ENCODE measurements around the gene P2RY8. TPM values are rescaled to one million over a fixed set of nuclear protein-coding genes. Genes with fewer than 3 reads are reported as not detected.

The P2RY8 gene
- total RNA-seq, 1 experiment from 2014 or later, result 0.37 TPM

- TF ChIP-seq NFATC4 (CRISPR knock-in tag; IDR thresholded peaks at IDR 0.05) (peak; percentile 47), CREB1 (CRISPR knock-in tag; IDR thresholded peaks at IDR 0.05) (no peak), STAT6 (CRISPR knock-in tag; conservative IDR thresholded peaks at IDR 0.05; ENCODE audit: low read depth) (no peak)
- TF ChIP-seq, protein P1, sequence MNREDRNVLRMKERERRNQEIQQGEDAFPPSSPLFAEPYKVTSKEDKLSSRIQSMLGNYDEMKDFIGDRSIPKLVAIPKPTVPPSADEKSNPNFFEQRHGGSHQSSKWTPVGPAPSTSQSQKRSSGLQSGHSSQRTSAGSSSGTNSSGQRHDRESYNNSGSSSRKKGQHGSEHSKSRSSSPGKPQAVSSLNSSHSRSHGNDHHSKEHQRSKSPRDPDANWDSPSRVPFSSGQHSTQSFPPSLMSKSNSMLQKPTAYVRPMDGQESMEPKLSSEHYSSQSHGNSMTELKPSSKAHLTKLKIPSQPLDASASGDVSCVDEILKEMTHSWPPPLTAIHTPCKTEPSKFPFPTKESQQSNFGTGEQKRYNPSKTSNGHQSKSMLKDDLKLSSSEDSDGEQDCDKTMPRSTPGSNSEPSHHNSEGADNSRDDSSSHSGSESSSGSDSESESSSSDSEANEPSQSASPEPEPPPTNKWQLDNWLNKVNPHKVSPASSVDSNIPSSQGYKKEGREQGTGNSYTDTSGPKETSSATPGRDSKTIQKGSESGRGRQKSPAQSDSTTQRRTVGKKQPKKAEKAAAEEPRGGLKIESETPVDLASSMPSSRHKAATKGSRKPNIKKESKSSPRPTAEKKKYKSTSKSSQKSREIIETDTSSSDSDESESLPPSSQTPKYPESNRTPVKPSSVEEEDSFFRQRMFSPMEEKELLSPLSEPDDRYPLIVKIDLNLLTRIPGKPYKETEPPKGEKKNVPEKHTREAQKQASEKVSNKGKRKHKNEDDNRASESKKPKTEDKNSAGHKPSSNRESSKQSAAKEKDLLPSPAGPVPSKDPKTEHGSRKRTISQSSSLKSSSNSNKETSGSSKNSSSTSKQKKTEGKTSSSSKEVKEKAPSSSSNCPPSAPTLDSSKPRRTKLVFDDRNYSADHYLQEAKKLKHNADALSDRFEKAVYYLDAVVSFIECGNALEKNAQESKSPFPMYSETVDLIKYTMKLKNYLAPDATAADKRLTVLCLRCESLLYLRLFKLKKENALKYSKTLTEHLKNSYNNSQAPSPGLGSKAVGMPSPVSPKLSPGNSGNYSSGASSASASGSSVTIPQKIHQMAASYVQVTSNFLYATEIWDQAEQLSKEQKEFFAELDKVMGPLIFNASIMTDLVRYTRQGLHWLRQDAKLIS (CRISPR knock-in tag; IDR thresholded peaks at IDR 0.05; ENCODE audit: borderline replicate concordance), result 0 out of 2 replicates have a peak, but pooled peaks have one; percentile 26
- TF ChIP-seq, protein P2, sequence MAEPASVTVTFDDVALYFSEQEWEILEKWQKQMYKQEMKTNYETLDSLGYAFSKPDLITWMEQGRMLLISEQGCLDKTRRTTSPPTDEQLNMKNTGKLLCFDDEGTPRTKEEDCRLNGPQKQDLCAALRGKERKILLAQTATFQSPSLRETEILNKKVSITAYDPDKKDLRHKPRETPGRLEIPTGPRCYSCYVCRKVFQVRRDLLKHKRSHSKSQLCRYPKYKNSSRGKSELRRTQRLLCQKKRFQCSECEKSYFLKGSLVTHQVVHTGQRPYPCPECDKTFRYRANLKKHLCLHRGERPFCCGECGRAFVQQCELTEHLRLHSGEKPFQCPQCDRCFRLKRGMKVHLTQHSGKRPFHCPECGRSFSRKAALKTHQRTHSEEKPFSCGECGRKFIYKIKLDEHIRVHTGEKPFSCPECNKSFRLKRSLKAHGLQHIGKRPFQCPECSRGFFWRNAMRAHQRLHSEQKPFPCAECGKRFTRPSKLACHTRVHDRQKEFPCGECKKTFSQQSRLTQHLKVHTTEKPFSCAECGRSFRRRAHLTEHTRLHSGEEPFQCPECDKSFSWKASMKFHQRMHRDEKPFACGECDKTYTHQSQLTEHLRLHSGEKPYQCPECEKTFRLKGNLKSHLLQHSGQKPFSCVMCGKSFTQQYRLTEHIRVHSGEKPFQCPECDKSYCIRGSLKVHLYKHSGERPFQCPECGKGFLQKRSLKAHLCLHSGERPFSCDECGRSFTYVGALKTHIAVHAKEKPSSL (CRISPR knock-in tag; conservative IDR thresholded peaks at IDR 0.05), result no peak
- TF ChIP-seq, protein P3, sequence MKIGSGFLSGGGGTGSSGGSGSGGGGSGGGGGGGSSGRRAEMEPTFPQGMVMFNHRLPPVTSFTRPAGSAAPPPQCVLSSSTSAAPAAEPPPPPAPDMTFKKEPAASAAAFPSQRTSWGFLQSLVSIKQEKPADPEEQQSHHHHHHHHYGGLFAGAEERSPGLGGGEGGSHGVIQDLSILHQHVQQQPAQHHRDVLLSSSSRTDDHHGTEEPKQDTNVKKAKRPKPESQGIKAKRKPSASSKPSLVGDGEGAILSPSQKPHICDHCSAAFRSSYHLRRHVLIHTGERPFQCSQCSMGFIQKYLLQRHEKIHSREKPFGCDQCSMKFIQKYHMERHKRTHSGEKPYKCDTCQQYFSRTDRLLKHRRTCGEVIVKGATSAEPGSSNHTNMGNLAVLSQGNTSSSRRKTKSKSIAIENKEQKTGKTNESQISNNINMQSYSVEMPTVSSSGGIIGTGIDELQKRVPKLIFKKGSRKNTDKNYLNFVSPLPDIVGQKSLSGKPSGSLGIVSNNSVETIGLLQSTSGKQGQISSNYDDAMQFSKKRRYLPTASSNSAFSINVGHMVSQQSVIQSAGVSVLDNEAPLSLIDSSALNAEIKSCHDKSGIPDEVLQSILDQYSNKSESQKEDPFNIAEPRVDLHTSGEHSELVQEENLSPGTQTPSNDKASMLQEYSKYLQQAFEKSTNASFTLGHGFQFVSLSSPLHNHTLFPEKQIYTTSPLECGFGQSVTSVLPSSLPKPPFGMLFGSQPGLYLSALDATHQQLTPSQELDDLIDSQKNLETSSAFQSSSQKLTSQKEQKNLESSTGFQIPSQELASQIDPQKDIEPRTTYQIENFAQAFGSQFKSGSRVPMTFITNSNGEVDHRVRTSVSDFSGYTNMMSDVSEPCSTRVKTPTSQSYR (CRISPR knock-in tag; IDR thresholded peaks at IDR 0.05), result no peak
These were observed 118.0 kb downstream of the P2RY8 start (continued) for GRCh38 chrX:1418901-1419544.

DNA sequence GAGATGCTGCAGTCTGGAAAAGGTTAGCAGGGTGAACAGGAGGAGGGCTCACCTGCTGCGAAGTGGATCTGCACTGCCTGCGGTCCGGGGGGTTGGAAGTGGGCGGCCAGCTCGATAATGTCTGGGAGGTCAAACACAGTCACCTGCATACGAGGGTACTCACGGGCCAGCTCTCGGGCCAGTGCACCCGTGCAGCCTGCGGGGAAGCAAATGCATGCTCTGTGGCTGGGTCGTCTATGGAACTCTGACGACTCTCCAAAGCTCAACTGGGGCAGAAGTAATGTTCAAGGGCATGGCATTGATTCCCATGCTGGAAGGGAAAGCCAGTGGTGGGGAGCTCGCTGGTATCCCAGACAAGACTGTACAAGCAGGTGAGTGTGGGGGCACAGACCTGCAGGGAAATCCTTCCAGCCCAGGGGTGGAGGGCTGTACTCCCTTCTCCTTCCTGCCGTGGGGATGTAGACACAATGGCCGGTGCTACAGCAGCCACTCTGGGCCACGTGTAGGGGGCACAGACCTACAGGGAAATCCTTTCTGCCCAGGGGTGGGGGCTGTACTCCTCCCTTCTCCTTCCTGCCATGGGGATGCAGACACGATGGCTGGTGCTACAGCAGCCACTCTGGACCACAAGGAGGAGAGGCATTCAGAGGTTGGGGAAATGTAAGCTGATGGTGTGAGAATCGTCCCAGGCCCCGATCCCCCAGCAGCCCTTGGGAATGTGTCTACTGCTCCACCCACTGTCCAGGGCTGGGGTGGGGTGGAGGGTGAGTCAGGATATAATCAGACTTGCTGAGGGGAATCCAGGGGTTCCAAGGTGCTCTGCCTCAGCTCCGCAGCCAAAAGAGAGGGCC is 118.8 kb downstream of the P2RY8 start:
- peaks cover 14% of the 10 kb centered on the region for H3K9me3 Mint-ChIP-seq
- no peak overlapping the region for H3K4me3 Mint-ChIP-seq
- peaks cover 12% of the 10 kb centered on the region for H3K4me1 Mint-ChIP-seq
- H3K36me3 Mint-ChIP-seq, result peaks cover 51% of the 10 kb centered on the region
- no peak overlapping the region for H3K27ac Mint-ChIP-seq
- no peaks in the 10 kb centered on the region for H3K27me3 Mint-ChIP-seq (ENCODE audit: low read depth)
- POLR2A ChIA-PET, result no interaction called here
- no peak for DNase-seq (ENCODE audit: low spot score)
- ATAC-seq, result no peak
- CTCF ChIA-PET, result no interaction called here
- no peak for TF ChIP-seq NFE2L1 (CRISPR knock-in tag; IDR thresholded peaks at IDR 0.05)
- TF ChIP-seq, protein P2 (CRISPR knock-in tag; conservative IDR thresholded peaks at IDR 0.05), result no peak
- TF ChIP-seq PRRX2 (CRISPR knock-in tag; IDR thresholded peaks at IDR 0.05), result 0 out of 2 replicates have a peak, but pooled peaks have one; percentile 24
- TF ChIP-seq CBFB (CRISPR knock-in tag; IDR thresholded peaks at IDR 0.05; ENCODE audit: low read depth), result peak; percentile 25; the same call in 1 of the 2 replicates
- no peak for TF ChIP-seq RORB (CRISPR knock-in tag; IDR thresholded peaks at IDR 0.05)
- TF ChIP-seq, protein P4, sequence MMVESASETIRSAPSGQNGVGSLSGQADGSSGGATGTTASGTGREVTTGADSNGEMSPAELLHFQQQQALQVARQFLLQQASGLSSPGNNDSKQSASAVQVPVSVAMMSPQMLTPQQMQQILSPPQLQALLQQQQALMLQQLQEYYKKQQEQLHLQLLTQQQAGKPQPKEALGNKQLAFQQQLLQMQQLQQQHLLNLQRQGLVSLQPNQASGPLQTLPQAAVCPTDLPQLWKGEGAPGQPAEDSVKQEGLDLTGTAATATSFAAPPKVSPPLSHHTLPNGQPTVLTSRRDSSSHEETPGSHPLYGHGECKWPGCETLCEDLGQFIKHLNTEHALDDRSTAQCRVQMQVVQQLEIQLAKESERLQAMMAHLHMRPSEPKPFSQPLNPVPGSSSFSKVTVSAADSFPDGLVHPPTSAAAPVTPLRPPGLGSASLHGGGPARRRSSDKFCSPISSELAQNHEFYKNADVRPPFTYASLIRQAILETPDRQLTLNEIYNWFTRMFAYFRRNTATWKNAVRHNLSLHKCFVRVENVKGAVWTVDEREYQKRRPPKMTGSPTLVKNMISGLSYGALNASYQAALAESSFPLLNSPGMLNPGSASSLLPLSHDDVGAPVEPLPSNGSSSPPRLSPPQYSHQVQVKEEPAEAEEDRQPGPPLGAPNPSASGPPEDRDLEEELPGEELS (CRISPR knock-in tag; IDR thresholded peaks at IDR 0.05), result 0 out of 2 replicates have a peak, but pooled peaks have one; percentile 12
- TF ChIP-seq, protein P5, sequence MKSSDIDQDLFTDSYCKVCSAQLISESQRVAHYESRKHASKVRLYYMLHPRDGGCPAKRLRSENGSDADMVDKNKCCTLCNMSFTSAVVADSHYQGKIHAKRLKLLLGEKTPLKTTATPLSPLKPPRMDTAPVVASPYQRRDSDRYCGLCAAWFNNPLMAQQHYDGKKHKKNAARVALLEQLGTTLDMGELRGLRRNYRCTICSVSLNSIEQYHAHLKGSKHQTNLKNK (CRISPR knock-in tag; IDR thresholded peaks at IDR 0.05), result 0 out of 2 replicates have a peak, but pooled peaks have one; percentile 13
- TF ChIP-seq E2F4 (CRISPR knock-in tag; IDR thresholded peaks at IDR 0.05; ENCODE audit: borderline replicate concordance, low read depth), result no peak
- no peak for TF ChIP-seq ZNF416 (CRISPR knock-in tag; IDR thresholded peaks at IDR 0.05)
- TF ChIP-seq GABPB1 (CRISPR knock-in tag; IDR thresholded peaks at IDR 0.05), result no peak
